ENCODE data around the gene SPRY4. TPM values are rescaled to one million over a fixed set of nuclear protein-coding genes. Genes with fewer than 3 reads are reported as not detected.

SPRY4 gene
- total and polyA plus RNA-seq, 2 of the 13 experiments (the other 11 are each of a cell fraction or from before 2014, with no cell fraction given), result 8.9 to 17.8 TPM

DNA sequence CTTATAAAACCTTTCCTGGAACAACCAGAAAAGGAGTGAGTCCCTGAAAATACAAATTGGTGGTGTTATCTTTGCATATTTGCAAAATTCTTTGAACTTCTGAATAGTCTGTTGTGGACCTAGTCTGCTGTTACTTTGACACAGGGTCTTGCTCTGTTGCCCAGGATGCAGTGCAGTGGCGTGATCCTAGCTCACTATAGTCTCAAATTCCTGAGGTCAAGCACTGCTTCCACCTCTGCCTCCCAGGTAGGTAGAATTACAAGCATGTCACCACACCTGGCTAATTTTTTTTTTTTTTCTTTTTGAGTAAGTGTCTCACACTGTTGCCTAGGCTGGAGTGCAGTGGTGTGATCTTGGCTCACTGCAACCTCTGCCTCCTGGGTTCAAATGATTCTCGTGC, 43.7 kb upstream of the SPRY4 start:
- Histone ChIP-seq H3K4me3 (replicated peaks in 1 of 3; ENCODE audit: insufficient read depth in 1 of 3, low read depth in 2 of 3, low read length in 3 of 3) (no peak overlapping the region), H3K9ac (ENCODE audit: insufficient read depth, low read depth, low read length) (no peak overlapping the region), H3K79me2 (ENCODE audit: insufficient read depth, low read length) (peaks cover 11% of the 10 kb centered on the region), H3K36me3 (replicated peaks in 1 of 2; ENCODE audit: control insufficient read depth in 1 of 2, insufficient read depth in 2 of 2, low read length in 2 of 2) (peaks cover 0 to 10% of the 10 kb centered on the region in 2 experiments; a peak in 1 of 5 replicates), H2AFZ (ENCODE audit: low read length) (no peak overlapping the region), H3K4me1 (ENCODE audit: insufficient read depth, low read length) (peaks cover 24% of the 10 kb centered on the region), H3K27me3 (ENCODE audit: control insufficient read depth in 1 of 2, insufficient read depth in 2 of 2, low read length in 2 of 2) (no peaks in the 10 kb centered on the region), H4K20me1 (ENCODE audit: insufficient read depth, low read length) (no peaks in the 10 kb centered on the region), H3K9me3 (ENCODE audit: low read length) (no peaks in the 10 kb centered on the region), H3K27ac (ENCODE audit: extremely low read length, insufficient read depth, low read length) (no peak overlapping the region), H3K4me2 (ENCODE audit: low read depth, low read length) (no peak overlapping the region)
- DNase-seq (ENCODE audit: low spot score) (no peak), FAIRE-seq (no peak), ATAC-seq (no peak)
- 83% methylated on average over 2 of the region's 2 CpGs for WGBS (ENCODE audit: low lambda C conversion rate)
- ChIA-PET CTCF (ENCODE audit: low intra/inter-chr PET ratio, low total read pairs) (no interaction called here), POLR2A (interaction anchor here (0.7 to 1.8 kb wide), 2 partner anchors 11 to 106 kb away, joined by 3 to 6 read pairs; no protein-coding TSS in a partner anchor)
- TF ChIP-seq ZMYM2 (CRISPR knock-in tag; IDR thresholded peaks at IDR 0.05) (no peak), KMT2A (CRISPR knock-in tag; IDR thresholded peaks at IDR 0.05) (no peak), THYN1 (CRISPR knock-in tag; IDR thresholded peaks at IDR 0.05; ENCODE audit: borderline replicate concordance, low read depth) (no peak), CBX1 (IDR thresholded peaks at IDR 0.05; ENCODE audit: low read depth) (no peak)
- TF ChIP-seq, protein P1, sequence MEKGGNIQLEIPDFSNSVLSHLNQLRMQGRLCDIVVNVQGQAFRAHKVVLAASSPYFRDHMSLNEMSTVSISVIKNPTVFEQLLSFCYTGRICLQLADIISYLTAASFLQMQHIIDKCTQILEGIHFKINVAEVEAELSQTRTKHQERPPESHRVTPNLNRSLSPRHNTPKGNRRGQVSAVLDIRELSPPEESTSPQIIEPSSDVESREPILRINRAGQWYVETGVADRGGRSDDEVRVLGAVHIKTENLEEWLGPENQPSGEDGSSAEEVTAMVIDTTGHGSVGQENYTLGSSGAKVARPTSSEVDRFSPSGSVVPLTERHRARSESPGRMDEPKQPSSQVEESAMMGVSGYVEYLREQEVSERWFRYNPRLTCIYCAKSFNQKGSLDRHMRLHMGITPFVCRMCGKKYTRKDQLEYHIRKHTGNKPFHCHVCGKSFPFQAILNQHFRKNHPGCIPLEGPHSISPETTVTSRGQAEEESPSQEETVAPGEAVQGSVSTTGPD (CRISPR knock-in tag; IDR thresholded peaks at IDR 0.05), result no peak
- BruUV-seq (replicated peaks), result no TSS peak
- in situ Hi-C loops (cut with HindIII; ENCODE audit: extremely low pct_ligation_motif_present, low pct_unique_long_range_greater_than_20kb) (no loop called here), intact Hi-C loops (cut with micrococcal nuclease; ENCODE audit: unreplicated experiment) (no loop called here)

DNA sequence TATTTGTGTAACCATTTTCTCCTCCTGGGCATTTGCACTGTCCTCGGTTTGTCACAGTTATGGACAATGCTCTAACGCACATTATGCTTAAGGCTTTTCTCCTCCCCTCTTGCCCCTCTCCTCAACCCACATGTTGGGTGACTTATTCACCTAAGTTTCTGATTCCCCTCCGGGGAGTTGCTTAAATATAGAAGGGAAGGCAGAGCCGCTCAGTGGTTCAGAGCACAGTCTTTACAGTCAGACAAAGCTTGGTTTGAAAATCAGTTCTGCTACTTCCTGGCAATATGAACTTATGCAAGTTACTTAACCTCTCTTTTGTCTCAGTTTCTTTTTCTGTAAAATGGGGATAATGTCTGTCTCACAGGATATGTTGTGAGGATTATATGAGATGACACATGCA, 41.2 kb upstream of the SPRY4 start:
- ChIA-PET CTCF (ENCODE audit: low intra/inter-chr PET ratio, low total read pairs) (no interaction called here), POLR2A (no interaction called here)
- intact Hi-C loops (cut with micrococcal nuclease; ENCODE audit: unreplicated experiment), result no loop called here
- no peak for TF ChIP-seq HIVEP1 (CRISPR knock-in tag; IDR thresholded peaks at IDR 0.05)
- TF ChIP-seq ZNF629 (CRISPR knock-in tag; conservative IDR thresholded peaks at IDR 0.05), result peak; percentile 56; the same call in 1 of the 2 replicates
- no peak for TF ChIP-seq ZNF773 (CRISPR knock-in tag; IDR thresholded peaks at IDR 0.05; ENCODE audit: borderline replicate concordance)
- 92% methylated on average over 4 of the region's 4 CpGs for WGBS (ENCODE audit: low lambda C conversion rate)
- H3K27me3 ChIP-seq (ENCODE audit: control insufficient read depth in 1 of 2, insufficient read depth in 2 of 2, low read length in 2 of 2), result no peaks in the 10 kb centered on the region
- H3K9me3 ChIP-seq (ENCODE audit: low read length), result no peaks in the 10 kb centered on the region
- H3K27ac ChIP-seq (ENCODE audit: extremely low read length, insufficient read depth, low read length), result no peak overlapping the region
- H3K4me3 ChIP-seq (replicated peaks in 1 of 3; ENCODE audit: insufficient read depth in 1 of 3, low read depth in 2 of 3, low read length in 3 of 3), result no peak overlapping the region
- BruUV-seq (replicated peaks), result no TSS peak
- H3K36me3 ChIP-seq (replicated peaks in 1 of 2; ENCODE audit: control insufficient read depth in 1 of 2, insufficient read depth in 2 of 2, low read length in 2 of 2), result peaks cover 0 to 10% of the 10 kb centered on the region in 2 experiments; a peak in 1 of 5 replicates
- H3K79me2 ChIP-seq (ENCODE audit: insufficient read depth, low read length), result peaks cover 17% of the 10 kb centered on the region
- in situ Hi-C loops (cut with HindIII; ENCODE audit: extremely low pct_ligation_motif_present, low pct_unique_long_range_greater_than_20kb), result no loop called here
- DNase-seq (ENCODE audit: low spot score) (no peak), ATAC-seq (no peak), FAIRE-seq (no peak)
- no peak overlapping the region for H3K4me2 ChIP-seq (ENCODE audit: low read depth, low read length)
- no peak overlapping the region for H3K9ac ChIP-seq (ENCODE audit: insufficient read depth, low read depth, low read length)
- no peaks in the 10 kb centered on the region for H4K20me1 ChIP-seq (ENCODE audit: insufficient read depth, low read length)
- peaks cover 49% of the 10 kb centered on the region for H3K4me1 ChIP-seq (ENCODE audit: insufficient read depth, low read length)
- H2AFZ ChIP-seq (ENCODE audit: low read length), result no peak overlapping the region

All from HepG2 (cell line).